Parathyroid adenoma (tissue), 2 donors: Measurements from ENCODE around the gene CKB.
A peak's percentile ranks its signal among the peaks of the same experiment; 100 is the strongest.

Experiments
- H2AFZ ChIP-seq: fragments of 300-600 bp; sonication (generic); one replicate; pipeline ENCODE4 v1.7.0; 2017; ENCODE audit warnings: antibody characterized with exemption, mild to moderate bottlenecking
- H3K27ac ChIP-seq: fragments of 300-600 bp; sonication (generic); one replicate; pipeline ENCODE4 v1.7.0; 2017
- H3K27me3 ChIP-seq: fragments of 300-600 bp; sonication (generic); one replicate; pipeline ENCODE4 v1.7.0; 2017; ENCODE audit warnings: low read length; ENCODE audit not compliant: control insufficient read depth, insufficient read depth
- H3K36me3 ChIP-seq: fragments of 300-600 bp; sonication (generic); one replicate; pipeline ENCODE4 v1.7.0; 2017; ENCODE audit warnings: low read length; ENCODE audit not compliant: control insufficient read depth, insufficient read depth
- H3K4me1 ChIP-seq: fragments of 300-600 bp; sonication (generic); one replicate; pipeline ENCODE4 v1.7.0; 2017; ENCODE audit warnings: control low read depth
- H3K4me2 ChIP-seq: fragments of 300-600 bp; sonication (generic); one replicate; pipeline ENCODE4 v1.7.0; 2017; ENCODE audit warnings: low read length
- H3K4me3 ChIP-seq: fragments of 300-600 bp; sonication (generic); one replicate; pipeline ENCODE4 v1.7.0; 2017; ENCODE audit warnings: low read depth, low read length
- H3K79me2 ChIP-seq: fragments of 300-600 bp; sonication (generic); one replicate; pipeline ENCODE4 v1.7.0; 2017; ENCODE audit warnings: control low read depth
- H3K9ac ChIP-seq: fragments of 300-600 bp; sonication (generic); one replicate; pipeline ENCODE4 v1.7.0; 2017; ENCODE audit warnings: mild to moderate bottlenecking
- H3K9me3 ChIP-seq: fragments of 300-600 bp; sonication (generic); one replicate; pipeline ENCODE4 v1.7.0; 2017; ENCODE audit warnings: low read length; ENCODE audit not compliant: control insufficient read depth
- CTCF ChIP-seq: fragments of 300-600 bp; sonication (generic); IDR thresholded peaks from one replicate; pipeline ENCODE4 v1.7.0; 2017; ENCODE audit warnings: antibody characterized with exemption, mild to moderate bottlenecking
- donor health status: primary hyperparathyroidism.

CKB gene

DNA sequence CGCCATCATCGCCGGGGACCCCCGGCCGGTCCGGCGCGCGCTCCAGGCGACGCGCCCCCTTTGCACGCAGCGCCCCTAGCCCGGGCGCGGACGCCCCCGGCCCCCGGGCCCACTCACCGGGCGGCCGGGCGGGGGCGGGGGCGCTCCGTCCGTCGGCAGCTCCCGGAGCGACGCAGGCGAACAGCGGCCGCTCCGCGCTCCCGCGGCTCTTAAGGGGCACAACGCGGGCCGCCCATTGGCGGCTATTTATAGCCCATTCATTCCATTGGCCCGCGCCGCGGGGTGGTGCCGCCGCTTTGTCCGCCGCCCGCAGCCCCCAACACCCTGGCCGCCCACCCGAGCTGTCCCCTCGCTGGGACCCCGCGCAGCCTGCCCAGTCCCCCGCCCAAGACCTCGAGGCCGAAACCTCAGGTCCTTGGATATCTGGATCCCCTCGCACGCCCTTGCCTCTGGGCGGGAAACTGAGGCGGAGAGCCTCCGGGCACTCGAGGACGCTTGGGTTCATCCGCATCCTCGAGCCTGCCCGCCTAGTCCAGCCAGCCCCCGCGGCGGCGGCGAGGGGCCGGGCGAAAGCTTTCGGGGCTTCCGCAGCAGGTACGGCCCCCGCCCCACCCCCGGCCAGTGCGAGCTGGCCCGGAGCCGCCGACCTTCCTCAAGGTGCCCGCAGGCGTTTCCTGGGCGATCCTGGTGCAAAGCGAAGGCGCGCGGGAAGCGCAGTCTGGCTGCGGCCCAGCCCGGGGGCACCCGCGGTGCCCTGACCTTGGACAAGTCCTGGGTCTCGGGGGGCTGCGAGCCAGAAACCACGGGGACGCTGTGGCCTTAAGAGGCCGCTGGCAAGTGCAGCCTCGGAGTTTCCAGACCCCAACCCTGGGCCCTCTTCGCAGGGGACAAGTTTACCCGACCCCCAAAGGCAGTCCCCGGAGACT is at the start of gene CKB:
Gene CKB, minus strand, starts transcription at position 182 of the 926 bp plus-strand sequence. CDS start 337 bp downstream, outside the sequence.
- H3K4me3 ChIP-seq, result peak within 1 kb of the TSS; percentile 74
- peak within 1 kb of the TSS; percentile 81 for H2AFZ ChIP-seq
- no peaks in the 10 kb centered on the region for H3K36me3 ChIP-seq
- H3K9ac ChIP-seq, result no peak within 1 kb of the TSS
- peak within 1 kb of the TSS; percentile 84 for H3K4me2 ChIP-seq
- H3K27me3 ChIP-seq, result no peaks in the 10 kb centered on the region
- no peaks in the 10 kb centered on the region for H3K9me3 ChIP-seq
- H3K27ac ChIP-seq, result peak within 1 kb of the TSS; percentile 95
- H3K79me2 ChIP-seq, result no peaks in the 10 kb centered on the region
- H3K4me1 ChIP-seq, result peaks cover 25% of the 10 kb centered on the region
- TF ChIP-seq CTCF, result no peak

DNA sequence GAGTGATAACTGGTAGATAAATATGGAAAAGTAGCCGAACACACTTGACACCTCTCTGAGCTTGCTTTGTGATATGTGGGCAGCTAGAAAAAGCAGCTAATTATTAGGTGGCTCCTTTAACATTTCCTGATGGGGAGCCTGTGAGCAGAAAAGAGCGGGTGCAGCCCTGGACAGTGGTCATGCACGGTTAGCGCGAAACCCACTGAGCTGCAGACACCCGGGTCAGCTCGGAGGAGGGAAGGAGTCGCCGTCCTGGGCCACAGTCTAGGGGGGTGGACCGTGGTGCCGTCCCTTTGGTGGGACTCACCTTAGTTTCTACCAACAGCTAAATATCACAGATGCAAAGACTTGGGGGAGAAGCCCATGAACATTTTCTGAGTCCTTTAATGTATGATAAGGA is 46.8 kb upstream of the CKB start:
- no peak overlapping the region for H3K4me3 ChIP-seq
- H3K27ac ChIP-seq, result no peak overlapping the region
- H3K36me3 ChIP-seq, result no peaks in the 10 kb centered on the region
- no peak overlapping the region for H3K4me2 ChIP-seq
- H3K79me2 ChIP-seq, result peaks cover 64% of the 10 kb centered on the region
- no peaks in the 10 kb centered on the region for H3K9me3 ChIP-seq
- no peak overlapping the region for H2AFZ ChIP-seq
- no peak for TF ChIP-seq CTCF
- no peaks in the 10 kb centered on the region for H3K4me1 ChIP-seq
- no peaks in the 10 kb centered on the region for H3K27me3 ChIP-seq
- no peak overlapping the region for H3K9ac ChIP-seq

DNA sequence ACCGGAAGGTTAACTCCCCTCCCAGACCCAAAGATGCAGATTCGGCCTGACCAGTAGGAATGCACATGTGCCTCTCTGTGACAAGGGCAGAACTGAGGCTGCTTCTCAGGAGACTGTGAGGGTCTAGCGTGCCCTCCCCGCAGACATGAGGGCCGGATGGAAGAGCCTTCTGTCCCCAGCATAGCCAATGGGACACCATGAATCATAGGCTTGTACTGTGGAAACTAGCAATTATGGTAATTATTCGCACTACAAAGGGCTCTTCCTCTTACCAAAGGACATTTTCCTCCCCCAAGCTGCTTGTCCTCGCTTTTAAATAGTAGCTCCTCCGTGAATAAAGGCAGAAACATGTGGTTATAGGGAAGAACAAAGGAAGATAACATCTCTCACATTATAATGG is 46.3 kb upstream of the CKB start:
- Histone ChIP-seq H3K27ac (no peak overlapping the region), H3K9me3 (no peaks in the 10 kb centered on the region), H3K27me3 (no peaks in the 10 kb centered on the region), H3K4me1 (no peaks in the 10 kb centered on the region), H3K79me2 (peaks cover 68% of the 10 kb centered on the region), H3K36me3 (no peaks in the 10 kb centered on the region), H3K4me3 (no peak overlapping the region), H3K4me2 (no peak overlapping the region), H2AFZ (no peak overlapping the region), H3K9ac (no peak overlapping the region)
- no peak for TF ChIP-seq CTCF

DNA sequence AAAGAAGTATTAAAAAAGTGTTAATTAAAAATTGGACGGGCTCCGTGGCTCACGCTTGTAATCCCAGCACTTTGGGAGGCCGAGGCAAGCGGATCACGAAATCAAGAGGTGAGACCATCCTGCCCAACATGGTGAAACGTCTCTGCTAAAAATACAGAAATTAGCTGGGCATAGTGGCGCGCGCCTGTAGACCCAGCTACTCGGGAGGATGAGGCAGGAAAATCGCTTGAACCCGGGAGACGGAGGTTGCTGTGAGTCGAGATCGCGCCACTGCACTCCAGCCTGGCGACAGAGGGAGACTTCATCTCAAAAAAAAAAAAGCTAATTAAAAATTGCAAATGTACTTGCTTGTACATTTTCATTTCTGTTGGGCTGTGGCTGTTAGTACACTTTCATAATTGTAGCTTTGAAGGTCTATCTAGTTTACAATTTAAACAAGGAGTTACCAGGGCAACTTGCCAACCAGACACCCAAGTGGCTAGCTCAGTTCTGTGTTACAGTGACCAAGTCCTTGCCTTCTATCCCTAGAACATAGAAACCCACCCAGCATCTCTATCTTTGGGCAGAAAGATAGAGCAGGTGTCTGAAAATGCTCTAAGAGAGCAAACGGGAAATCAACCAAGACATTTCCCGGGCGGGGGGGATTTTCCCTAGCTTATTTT is 41.3 kb upstream of the CKB start:
- no peak for TF ChIP-seq CTCF
- Histone ChIP-seq H3K4me1 (peaks cover 13% of the 10 kb centered on the region), H2AFZ (no peak overlapping the region), H3K27ac (no peak overlapping the region), H3K27me3 (no peaks in the 10 kb centered on the region), H3K79me2 (peaks cover 84% of the 10 kb centered on the region), H3K9ac (no peak overlapping the region), H3K4me2 (peak overlapping the region; percentile 88), H3K9me3 (no peaks in the 10 kb centered on the region), H3K4me3 (peak overlapping the region; percentile 95), H3K36me3 (no peaks in the 10 kb centered on the region)
